HG03097 (cell line): ENCODE results near the gene TIAL1.
"Not testable (repeated sequence)": the region's sequence is repeated elsewhere in the genome, so short reads cannot be mapped to it uniquely, and the experiment has no call there.

Experiments
- ATAC-seq: cut with Tn5 transposase; IDR thresholded peaks from one replicate; pipeline ENCODE4 v1.9.1; 2021; ENCODE audit not compliant: unreplicated experiment, low FRiP score

The TIAL1 gene

DNA sequence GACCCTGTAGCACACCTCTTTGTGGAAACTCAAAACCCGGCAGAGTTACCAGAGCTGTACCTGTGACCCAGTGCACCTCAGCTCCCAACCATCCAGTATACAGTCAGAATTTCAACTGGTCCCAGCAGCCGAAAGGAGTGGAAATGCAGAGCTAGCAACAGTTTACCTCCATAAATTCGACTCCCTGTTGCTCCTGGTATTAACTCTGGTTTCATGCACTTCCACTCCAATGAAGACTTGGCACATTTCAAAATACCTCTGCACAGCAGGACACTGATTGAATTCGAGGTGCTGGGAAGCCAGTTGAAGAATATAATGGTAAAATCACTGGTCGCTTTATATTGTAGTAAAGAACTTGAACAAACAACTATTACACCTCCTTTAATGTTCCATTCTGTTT is 17.9 kb upstream of the TIAL1 start:
- no peak for ATAC-seq

DNA sequence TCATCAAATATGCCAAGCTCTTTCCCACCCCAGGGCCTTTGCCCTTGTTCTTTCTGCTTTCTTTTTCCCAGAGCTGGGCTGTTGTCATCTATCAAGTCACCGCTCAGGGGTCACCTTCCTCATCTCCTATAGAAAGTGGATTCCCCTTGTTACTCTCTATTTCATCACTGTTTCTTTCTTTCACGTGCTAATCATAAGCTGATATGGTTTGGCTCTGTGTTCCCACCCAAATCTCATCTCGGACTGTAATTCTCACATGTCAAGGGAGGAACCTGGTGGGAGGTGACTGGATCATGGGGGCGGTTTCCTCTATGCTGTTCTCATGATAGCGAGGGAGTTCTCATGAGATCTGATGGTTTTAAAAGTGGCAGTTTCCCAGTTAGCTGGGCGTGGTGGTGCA is 17.0 kb upstream of the TIAL1 start:
- no peak for ATAC-seq

DNA sequence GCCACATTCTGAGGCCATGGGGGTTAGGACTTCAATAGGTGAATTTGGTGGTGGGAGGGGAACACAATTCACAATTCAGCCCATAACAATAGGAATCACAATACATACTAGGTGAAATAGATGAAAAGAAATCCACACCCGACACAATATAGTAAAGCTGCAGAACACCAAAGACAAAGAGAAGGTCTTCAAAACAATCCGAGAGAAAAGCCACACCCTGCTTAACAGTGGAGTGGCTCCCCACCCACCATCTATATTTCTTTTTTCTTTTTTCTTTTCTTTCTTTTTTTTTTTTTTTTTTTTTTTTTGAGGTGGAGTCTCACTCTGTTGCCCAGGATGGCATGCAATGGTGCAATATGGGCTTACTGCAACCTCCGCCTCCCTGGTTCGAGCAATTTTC is 14.7 kb upstream of the TIAL1 start:
- no peak for ATAC-seq

DNA sequence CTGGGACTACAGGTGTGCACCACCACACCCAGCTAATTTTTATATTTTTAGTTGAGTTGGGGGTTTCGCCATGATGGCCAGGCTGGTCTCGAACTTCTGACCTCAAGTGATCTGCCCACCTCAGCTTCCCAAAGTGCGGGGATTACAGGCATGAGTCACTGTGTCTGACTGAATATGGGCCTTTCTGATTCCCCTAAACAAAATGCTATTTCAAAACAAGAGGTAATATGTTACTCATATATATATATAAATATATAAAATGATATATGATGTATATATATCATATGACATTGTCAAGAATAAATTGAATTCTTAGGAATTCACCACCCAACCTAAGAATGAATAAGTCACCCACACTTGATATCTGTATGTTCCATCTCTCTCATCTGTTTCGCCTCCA is 12.8 kb upstream of the TIAL1 start:
- ATAC-seq: no peak

DNA sequence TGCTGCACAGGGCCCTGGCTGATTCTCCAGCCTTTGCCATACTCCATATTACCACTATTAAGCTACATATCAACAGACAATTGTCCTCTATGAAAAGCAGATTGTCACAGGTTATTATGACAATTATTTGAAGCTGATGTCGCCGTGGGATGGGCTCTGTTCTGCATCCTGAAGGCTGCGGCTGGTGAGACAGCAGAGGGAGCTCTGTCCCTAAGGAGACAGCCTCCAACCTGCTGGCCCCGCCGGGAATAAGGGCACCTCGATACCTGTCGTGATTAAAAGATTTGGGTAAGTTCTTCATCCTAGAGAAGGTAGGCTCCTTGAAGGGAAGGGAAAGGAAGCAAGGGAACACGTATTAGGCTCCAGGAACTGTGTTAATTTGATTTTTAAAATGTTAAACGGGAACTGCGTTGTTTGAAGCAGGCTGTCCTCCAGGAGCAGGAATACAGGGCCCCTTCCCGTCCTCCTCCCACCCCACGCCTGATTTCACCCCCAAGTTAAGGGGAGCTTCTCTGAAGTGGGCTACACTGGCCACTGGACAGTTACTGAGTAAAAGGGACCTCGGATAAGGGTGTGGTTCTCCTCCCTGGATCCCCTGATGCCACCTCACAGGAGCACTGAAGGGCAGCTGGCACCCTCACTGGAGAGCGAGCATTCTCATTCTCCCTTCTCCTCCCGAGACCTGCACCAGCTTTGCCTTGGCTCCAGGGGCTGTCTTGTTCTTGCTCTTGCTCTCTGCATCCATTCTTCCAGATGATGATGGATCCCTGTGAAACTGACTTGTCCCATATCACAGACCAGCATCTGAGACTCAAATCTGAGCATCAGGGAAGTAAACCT is 11.8 kb upstream of the TIAL1 start:
- no peak for ATAC-seq

DNA sequence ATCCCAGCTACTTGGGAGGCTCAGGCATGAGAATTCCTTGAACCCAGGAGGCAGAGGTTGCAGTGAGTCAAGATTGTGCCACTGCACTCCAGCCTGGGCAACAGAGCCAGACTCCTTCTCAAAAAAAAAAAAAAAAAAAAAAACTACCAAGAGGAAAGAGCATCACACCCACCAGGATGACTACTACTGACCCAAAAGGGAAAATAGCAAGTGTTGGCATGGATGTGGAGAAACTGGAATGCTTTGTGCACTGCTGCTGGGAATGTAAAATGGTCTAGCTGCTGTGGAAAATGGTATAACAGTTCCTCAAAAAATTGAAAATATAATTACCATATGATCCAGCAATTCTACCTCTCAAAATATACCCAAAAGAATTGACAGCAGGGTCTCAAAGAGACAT is 7.7 kb upstream of the TIAL1 start:
- ATAC-seq: no peak

DNA sequence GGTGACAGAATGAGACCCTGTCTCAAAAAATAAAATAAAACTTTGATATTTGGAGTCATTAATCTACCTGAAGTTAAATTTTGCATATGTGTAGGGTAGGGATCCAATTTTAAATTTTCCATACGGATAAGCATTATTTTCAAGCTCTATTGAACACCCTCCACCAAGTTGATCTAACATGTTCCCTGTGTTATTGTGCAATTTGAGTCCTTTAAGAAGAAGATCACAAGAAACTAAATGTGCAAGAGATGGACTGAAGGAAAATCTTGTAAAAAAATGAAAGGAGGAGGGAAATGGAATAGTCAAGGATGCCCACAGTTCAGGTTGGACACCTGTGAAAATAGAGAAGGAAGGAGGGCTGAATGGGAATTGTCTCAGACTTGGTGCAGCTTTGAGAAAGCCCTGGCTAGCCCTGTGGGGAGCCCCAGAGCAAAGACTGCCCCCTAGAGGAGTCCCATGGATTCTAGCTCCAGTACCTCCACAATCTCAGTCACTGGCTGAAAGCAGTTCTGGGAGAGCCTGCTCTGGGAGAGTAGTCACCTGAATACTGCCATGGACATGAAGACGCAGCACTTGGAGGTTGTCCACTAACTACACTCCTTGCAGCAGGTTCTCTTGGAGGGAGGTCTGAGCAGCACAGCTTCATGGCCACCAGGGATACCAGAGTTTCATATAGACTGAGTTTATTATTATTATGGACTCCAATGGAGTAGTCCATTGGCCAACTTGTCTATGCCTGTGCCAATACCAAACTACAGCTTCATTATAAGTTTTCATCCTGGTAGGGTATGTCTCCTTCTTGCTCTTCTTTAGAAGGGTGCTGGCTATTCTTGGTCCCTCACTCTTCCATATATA is 5.7 kb upstream of the TIAL1 start:
- ATAC-seq: no peak

DNA sequence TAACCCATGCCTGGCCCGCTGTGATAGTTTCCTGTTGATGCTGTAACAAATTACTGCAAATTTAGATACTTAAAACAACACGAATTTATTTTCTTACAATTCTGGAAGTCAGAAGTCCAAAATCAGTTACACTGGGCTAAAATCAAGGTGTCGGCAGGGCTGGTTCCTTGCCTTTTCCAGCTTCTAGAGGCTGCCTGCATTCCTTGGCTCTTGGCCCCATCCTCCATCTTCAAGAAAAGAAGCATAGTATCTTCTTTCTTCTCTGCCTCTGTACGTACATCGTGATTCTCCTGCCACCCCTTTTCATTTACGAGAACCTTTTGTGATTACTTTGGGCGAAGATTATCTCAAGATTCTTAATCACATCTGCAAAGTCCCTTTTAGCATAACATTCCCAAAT is 1.6 kb upstream of the TIAL1 start:
- no peak for ATAC-seq

DNA sequence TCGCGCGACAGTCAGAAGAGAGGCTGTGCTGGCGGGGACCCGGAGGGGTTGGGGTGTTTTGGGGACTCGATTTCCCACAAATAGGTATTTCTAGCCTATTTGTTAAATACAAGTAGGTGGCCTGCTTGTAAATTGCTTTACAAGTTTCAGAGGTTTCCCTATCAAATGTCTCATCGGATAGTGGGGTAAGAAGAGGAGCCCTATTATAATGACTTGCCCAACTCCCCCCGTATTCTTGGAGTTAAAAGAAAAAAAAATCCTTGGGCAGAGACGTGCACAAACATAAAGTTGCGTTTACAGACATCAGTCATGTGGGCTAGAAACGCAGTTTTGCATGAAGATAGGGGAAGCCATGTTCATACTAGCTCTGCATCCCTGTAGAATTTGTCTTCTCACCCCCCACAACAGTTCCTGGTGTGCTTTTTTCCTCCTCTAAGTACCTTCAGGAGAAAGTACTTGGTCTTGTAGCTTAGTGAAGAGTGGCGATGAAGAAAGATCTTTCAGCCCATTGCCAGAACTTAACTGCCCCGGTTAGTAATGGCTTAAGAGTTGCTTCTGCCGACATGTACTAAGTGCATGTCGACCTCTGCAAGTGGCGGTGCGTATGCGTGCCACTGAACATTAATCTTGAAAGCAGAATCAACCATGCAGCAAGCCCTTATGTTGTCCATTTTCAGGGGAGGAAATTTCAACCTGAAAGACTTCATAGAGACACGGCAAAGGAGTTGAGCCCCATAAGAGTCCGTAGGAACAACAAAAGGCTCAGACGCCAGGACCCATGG is 832 bp upstream of the TIAL1 start:
- no peak for ATAC-seq

DNA sequence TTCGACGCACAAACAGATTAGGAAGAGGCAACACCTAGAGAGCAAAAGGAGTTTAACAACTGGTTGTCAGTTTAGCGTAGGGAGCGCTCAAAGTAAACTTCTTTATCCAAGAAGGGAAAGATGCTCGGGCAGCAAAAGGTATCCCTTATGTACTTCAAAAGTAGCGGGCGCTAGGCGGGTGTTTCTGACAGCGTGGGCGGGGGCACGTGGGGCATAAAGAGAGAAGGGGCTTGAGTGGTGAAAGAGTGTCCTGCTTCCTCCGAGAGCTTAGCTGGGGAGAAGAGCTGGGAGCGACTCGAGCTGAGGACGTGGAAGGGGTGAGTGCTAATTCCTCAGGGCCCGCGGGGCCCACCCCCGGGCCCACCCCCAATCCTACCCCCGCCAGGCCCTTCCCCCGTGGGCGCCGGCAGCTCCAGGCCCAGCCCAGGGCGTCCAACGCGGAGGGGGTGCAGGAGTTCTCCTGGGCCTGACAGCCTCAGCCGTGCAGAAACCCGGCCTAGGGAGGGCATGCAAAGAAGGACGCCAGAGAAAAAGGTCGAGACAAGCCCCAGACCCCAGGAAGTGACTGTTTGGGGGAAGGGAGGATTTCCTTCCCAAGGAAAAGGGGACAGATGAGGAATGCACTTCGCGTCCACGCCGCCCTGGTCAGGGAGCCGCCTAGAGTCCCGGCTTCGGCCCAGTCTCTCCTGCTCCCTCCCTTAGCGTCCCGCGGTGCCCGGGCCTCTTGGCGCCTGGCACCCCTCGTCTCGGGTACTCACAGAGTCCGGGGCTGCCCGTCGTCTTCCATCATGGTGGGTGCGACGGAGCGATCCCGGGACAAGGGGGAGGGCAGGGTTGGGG is 868 bp downstream of the TIAL1 start:
- ATAC-seq: peak; percentile 2

DNA sequence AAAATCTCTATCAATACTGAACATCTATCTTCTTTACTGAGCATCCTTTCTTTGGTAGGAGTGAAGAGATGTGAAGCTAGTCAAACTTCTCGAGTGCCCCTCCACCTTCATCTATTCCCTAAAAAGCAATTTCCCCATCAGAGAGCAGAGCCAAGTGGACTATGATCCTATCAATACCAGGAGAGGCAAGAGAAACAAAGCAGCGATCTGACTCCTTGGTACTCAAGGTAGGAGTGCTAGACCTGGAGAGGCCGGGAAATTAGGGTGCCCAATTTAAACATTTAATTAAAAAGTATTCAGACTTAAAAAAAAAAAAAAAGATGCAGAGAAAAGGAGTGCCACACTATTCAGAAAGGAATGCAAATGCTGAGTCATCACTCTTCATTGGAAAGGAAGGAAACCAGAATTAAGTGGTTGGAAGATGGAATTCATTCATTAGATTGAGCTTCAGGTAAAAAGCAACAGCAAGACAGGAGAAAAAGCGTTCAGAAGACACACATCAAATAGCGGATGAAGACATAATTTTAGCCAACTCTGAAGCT is 1.6 kb downstream of the TIAL1 start:
- no peak for ATAC-seq

DNA sequence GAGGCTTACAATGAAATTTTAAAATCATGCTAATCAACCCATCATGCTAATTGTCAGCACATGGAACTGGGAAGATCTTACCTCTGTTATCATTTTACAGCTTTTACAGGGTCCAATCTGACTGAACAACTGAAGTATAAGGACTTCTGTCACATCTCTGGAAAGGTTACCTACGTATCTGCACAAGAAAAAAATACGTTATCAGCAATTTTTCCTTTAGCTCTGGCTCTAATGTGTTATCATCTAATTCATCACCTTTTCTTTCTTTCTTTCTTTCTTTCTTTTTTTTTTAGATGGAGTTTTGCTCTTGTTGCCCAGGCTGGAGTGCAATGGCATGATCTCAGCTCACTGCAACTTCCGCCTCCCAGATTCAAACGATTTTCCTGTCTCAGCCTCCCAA is 8.7 kb downstream of the TIAL1 start:
- no peak for ATAC-seq

DNA sequence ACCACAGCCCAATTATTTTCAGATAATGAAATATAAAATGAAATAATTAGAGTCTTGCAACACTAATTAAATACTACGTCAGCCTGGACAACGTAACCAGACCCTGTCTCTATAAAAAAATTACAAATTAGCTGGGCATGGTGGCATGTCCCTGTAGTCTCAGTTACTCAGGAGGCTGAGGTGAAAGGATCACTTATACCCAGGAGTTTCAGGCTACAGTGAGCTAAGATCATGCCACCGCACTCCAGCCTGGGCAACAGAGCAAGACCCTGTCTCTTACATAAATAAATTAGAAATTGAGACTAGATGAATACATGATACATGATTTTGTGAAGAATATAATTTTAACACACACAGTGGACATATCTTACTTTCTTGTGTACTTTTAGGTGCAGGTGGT is 18.4 kb downstream of the TIAL1 start:
- ATAC-seq: no peak

DNA sequence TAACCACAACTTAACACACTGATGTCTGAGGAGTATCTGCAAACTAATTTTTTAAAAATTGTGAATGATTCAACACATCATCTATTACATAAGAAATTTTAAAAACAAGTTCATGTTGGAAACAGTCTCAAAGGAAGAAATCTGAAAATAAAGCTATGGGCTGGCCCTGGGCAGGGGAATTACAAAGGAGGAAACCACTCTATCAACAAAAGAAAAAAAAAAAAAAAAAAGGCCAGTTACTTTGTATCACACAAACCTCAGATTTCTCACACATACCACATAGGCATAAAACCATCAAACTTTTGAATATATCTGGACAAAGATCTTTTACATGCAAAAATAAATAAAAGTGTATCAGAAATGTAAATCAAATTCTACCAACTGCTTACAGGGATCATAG is 20.8 kb downstream of the TIAL1 start:
- ATAC-seq: no peak

DNA sequence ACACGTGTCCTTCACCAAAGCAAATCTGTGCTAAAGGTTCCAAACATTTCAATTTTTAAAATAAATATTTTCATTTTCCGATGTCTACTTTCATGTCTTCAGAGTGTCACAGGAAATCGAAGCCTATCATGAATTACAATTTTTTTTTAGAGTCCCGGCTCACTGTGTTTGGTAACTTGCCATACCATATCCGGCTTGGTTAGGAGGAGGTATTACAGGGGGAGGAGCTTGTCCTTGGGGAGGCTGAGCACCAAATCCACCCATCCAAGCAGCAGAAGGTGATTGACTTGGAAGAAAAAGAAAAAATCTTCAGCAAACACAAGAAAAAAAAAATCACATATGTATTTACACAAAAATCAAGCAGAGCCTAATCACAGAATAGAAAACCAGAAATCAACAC is 21.3 kb downstream of the TIAL1 start:
- ATAC-seq: no peak

DNA sequence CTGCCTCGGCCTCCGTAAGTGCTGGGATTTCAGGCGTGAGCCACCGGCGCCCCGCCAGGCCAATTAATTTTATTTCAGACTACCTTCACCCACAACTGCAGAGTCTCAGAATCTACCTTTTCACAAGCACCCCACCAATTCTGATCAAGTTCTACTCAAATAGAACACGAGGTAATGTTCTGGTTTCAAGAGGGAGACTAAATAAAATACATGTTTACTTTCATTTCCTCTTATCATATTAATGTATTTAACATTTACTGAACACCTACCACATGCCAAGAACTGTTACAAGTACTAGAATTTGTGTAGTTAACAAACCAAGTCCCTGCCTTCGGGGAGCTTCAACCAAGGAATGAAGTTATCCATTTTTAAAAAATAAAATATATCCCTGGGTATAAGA is 28.8 kb downstream of the TIAL1 start:
- no peak for ATAC-seq

DNA sequence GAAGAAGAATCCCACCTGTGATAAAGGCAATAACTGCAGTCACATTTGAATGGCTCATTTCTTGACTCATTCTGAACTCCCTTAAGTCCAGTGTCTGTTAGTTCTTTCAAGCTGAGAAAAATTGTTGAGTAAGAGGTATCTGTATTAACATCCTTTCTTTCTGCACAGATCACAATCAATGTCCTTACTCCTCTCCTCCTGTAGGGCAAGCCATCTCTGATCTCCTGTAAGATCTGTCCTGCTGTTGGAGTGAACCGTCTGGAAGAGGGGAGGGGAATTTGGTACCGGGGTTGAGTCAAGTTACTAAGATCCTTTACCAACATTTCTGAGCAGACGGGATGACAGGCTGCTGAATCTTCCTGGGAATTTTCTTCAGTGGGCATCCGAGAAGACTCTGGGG is 34.7 kb downstream of the TIAL1 start:
- no peak for ATAC-seq

DNA sequence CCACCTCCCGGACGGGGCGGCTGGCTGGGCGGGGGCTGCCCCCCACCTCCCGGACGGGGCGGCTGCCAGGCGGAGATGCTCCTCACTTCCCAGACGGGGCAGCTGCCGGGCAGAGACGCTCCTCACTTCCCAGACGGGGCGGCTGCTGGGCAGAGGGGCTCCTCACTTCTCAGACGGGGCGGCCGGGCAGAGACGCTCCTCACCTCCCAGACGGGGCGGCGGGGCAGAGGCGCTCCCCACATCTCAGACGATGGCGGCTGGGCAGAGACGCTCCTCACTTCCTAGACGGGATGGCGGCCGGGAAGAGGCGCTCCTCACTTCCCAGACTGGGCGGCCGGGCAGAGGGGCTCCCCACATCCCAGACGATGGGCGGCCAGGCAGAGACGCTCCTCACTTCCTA is 37.3 kb downstream of the TIAL1 start:
- not testable (repeated sequence) for ATAC-seq

DNA sequence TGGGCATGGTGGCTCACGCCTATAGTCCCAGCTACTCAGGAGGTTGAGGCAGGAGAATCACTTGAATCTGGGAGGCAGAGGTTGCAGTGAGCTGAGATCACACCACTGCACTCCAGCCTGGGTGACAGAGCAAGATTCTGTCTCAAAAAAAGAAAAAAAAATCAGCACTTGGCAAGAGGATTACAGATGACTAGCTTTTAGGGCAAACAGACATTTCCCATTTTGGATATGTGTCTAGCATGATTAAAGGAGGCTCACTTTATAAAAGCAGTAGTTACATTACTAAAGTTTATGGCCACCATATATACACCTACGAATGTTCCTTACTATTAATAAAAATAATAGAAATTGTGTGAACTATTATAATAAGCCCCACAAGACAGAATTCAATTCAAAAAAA is 40.7 kb downstream of the TIAL1 start:
- ATAC-seq: not testable (repeated sequence)

DNA sequence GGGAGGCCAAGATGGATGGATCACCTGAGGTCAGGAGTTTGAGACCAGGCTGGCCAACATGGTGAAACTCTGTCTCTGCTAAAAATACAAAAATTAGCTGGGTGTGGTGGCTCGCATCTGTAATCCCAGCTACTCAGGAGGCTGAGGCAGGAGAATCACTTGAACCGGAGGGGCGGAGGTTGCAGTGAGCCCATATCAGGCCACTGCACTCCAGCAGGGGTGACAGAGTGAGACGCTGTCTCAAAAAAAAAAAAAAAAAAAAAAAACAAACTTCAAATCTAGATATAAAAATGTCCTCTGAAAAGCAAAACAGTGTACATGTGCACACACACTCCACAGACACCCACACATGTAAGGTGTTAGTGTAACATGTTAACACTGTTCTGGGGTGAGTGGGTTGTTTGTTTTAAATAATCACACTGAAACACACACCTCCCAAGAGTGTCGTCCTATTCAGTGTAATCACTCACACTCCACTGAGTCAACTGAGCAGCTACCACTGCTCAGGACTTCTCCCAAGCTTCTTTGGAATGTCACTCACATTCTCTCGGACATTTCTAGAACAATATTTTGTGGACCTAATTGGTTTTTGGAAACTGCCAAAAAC is 41.5 kb downstream of the TIAL1 start:
- ATAC-seq: no peak
